Loucy (cell line): ENCODE measurements around the gene DENND2C.

ENCODE experiments used
- H2AFZ ChIP-seq: fragments of 200-600 bp; sonication (generic); 2 replicates; pipeline ENCODE4 v1.6.0; 2016; ENCODE audit warnings: antibody characterized with exemption, mild to moderate bottlenecking, low read length, moderate library complexity
- H3F3A ChIP-seq: fragments of 200-600 bp; 2 replicates; pipeline ENCODE4 v1.6.0; 2016; ENCODE audit warnings: antibody characterized with exemption, low read depth, mild to moderate bottlenecking
- H3K27me3 ChIP-seq: fragments of 200-600 bp; sonication (generic); 2 replicates; pipeline ENCODE4 v1.6.1; 2014; ENCODE audit warnings: low read length, mild to moderate bottlenecking; ENCODE audit not compliant: insufficient read depth, poor library complexity, severe bottlenecking
- H3K36me3 ChIP-seq: fragments of 200-600 bp; sonication (generic); 2 replicates; pipeline ENCODE4 v1.6.1; 2016; ENCODE audit warnings: low read length; ENCODE audit not compliant: insufficient read depth
- H3K4me1 ChIP-seq: fragments of 200-600 bp; sonication (generic); 2 replicates; pipeline ENCODE4 v1.5.1; 2014; ENCODE audit warnings: low read length, mild to moderate bottlenecking; ENCODE audit not compliant: insufficient read depth, poor library complexity, severe bottlenecking
- H3K4me2 ChIP-seq: fragments of 200-600 bp; sonication (generic); 2 replicates; pipeline ENCODE4 v1.6.0; 2014; ENCODE audit warnings: antibody characterized with exemption, low read length, low read depth, mild to moderate bottlenecking; ENCODE audit not compliant: poor library complexity, severe bottlenecking
- H3K4me3 ChIP-seq: fragments of 200-600 bp; sonication (generic); 2 replicates; pipeline ENCODE4 v1.5.1; 2014; ENCODE audit warnings: low read length, mild to moderate bottlenecking, mixed read lengths; ENCODE audit not compliant: poor library complexity, severe bottlenecking
- H3K79me2 ChIP-seq: fragments of 200-600 bp; sonication (generic); 2 replicates; pipeline ENCODE4 v1.6.1; 2014; ENCODE audit warnings: low read length; ENCODE audit not compliant: insufficient read depth
- H3K9ac ChIP-seq: fragments of 200-600 bp; sonication (generic); 2 replicates; pipeline ENCODE4 v1.6.0; 2014; ENCODE audit warnings: mild to moderate bottlenecking, low read depth, low read length, moderate library complexity; ENCODE audit not compliant: poor library complexity, severe bottlenecking
- H3K9me2 ChIP-seq: fragments of 200-600 bp; sonication (generic); replicated peaks from 2 replicates; pipeline ENCODE4 v1.6.1; 2016; ENCODE audit warnings: low read depth, low read length, mixed read lengths
- H3K9me3 ChIP-seq: fragments of 200-600 bp; sonication (generic); 2 replicates; pipeline ENCODE4 v1.6.1; 2014; ENCODE audit warnings: mild to moderate bottlenecking, antibody characterized with exemption, low read length, low read depth; ENCODE audit not compliant: insufficient read depth
- H4K20me1 ChIP-seq: fragments of 200-600 bp; sonication (generic); 2 replicates; pipeline ENCODE4 v1.6.0; 2014; ENCODE audit warnings: antibody characterized with exemption, low read length, mild to moderate bottlenecking; ENCODE audit not compliant: insufficient read depth, poor library complexity, severe bottlenecking
- EZH2phosphoT487 ChIP-seq: fragments of 200-600 bp; IDR thresholded peaks from 2 replicates; pipeline ENCODE4 v1.6.1; 2018; ENCODE audit warnings: antibody characterized with exemption, mild to moderate bottlenecking, moderate library complexity, borderline replicate concordance
- TF ChIP-seq, protein P1 (sequence below): fragments of 200-600 bp; sonication (generic); conservative IDR thresholded peaks from 2 replicates; pipeline ENCODE4 v1.5.1; 2014; ENCODE audit warnings: mild to moderate bottlenecking, antibody characterized with exemption, low read length

Gene DENND2C

GRCh38 chr1:114551400-114551799, 118.4 kb downstream of the DENND2C start:
- Histone ChIP-seq H3K36me3 (no peaks in the 10 kb centered on the region), H3K9me3 (no peaks in the 10 kb centered on the region), H4K20me1 (no peaks in the 10 kb centered on the region), H3K9me2 (no peaks in the 10 kb centered on the region), H3K4me2 (no peak overlapping the region), H3K27me3 (no peaks in the 10 kb centered on the region), H3F3A (no peaks in the 10 kb centered on the region), H3K4me1 (no peaks in the 10 kb centered on the region), H3K9ac (no peak overlapping the region), H3K4me3 (no peak overlapping the region), H3K79me2 (no peaks in the 10 kb centered on the region), H2AFZ (no peak overlapping the region)
- no peak for TF ChIP-seq EZH2phosphoT487

GRCh38 chr1:114550336-114550735, 119.5 kb downstream of the DENND2C start:
- H3K79me2 ChIP-seq: no peaks in the 10 kb centered on the region
- no peaks in the 10 kb centered on the region for H3K9me3 ChIP-seq
- no peak overlapping the region for H2AFZ ChIP-seq
- H4K20me1 ChIP-seq: no peaks in the 10 kb centered on the region
- no peaks in the 10 kb centered on the region for H3K36me3 ChIP-seq
- H3K27me3 ChIP-seq: no peaks in the 10 kb centered on the region
- H3K9ac ChIP-seq: no peak overlapping the region
- no peak for TF ChIP-seq EZH2phosphoT487
- TF ChIP-seq, protein P1, sequence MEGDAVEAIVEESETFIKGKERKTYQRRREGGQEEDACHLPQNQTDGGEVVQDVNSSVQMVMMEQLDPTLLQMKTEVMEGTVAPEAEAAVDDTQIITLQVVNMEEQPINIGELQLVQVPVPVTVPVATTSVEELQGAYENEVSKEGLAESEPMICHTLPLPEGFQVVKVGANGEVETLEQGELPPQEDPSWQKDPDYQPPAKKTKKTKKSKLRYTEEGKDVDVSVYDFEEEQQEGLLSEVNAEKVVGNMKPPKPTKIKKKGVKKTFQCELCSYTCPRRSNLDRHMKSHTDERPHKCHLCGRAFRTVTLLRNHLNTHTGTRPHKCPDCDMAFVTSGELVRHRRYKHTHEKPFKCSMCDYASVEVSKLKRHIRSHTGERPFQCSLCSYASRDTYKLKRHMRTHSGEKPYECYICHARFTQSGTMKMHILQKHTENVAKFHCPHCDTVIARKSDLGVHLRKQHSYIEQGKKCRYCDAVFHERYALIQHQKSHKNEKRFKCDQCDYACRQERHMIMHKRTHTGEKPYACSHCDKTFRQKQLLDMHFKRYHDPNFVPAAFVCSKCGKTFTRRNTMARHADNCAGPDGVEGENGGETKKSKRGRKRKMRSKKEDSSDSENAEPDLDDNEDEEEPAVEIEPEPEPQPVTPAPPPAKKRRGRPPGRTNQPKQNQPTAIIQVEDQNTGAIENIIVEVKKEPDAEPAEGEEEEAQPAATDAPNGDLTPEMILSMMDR: no peak
- H3F3A ChIP-seq: no peaks in the 10 kb centered on the region
- H3K9me2 ChIP-seq: no peaks in the 10 kb centered on the region
- H3K4me1 ChIP-seq: no peaks in the 10 kb centered on the region
- H3K4me3 ChIP-seq: no peak overlapping the region
- H3K4me2 ChIP-seq: no peak overlapping the region

DNA sequence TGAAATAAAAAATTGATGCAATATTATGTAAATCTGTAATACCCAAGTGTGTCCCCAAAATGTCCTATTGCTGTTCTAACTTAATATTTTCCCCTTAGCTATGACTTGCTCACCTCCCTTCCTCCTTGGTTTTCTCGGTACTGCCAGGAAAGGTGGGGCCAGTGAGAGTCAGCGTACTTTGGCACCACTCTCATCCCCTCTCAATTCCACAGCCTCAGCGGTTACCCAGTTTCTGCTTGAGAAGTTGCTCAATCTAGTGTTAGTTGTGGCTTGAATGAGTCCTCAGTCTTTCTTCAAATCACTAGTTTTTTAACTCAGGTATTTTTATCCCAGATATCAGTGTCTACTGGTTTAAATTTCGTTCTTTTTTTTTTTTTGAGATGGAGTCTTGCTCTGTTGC, 120.7 kb downstream of the DENND2C start:
- TF ChIP-seq, protein P1: no peak
- TF ChIP-seq EZH2phosphoT487: no peak
- Histone ChIP-seq H3K9me3 (no peaks in the 10 kb centered on the region), H3K4me2 (no peak overlapping the region)

DNA sequence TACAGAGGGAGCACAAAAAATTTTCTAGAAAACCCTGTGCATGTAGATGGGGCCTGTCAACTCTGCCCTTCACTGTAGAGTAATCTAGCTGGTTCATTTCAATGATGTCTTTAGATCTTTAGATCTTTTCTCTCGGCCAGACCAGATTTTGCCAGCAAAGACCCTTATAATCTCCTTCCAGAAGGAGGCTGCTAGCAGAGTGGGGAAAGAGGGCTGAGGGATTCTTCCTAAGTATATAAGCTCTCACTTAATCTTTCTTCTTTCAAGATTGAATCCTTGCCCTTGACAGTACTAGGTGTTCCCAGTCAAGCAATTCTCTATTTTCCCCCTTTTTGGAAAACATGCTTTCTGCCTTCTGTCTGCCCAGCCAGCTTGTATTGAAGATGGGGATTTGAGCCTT, 122.8 kb downstream of the DENND2C start:
- no peak overlapping the region for H3K4me3 ChIP-seq
- H3K9ac ChIP-seq: no peak overlapping the region
- no peaks in the 10 kb centered on the region for H4K20me1 ChIP-seq
- no peaks in the 10 kb centered on the region for H3K4me1 ChIP-seq
- H3K79me2 ChIP-seq: no peaks in the 10 kb centered on the region
- H3K9me2 ChIP-seq: no peaks in the 10 kb centered on the region
- no peak for TF ChIP-seq EZH2phosphoT487
- H3K9me3 ChIP-seq: no peaks in the 10 kb centered on the region
- H2AFZ ChIP-seq: no peak overlapping the region
- H3K36me3 ChIP-seq: no peaks in the 10 kb centered on the region
- no peak overlapping the region for H3K4me2 ChIP-seq
- no peaks in the 10 kb centered on the region for H3K27me3 ChIP-seq
- no peaks in the 10 kb centered on the region for H3F3A ChIP-seq

More for the DNA sequence above, 120.7 kb downstream of the DENND2C start:
- no peaks in the 10 kb centered on the region for H3K36me3 ChIP-seq
- H4K20me1 ChIP-seq: no peaks in the 10 kb centered on the region
- no peaks in the 10 kb centered on the region for H3K4me1 ChIP-seq
- no peak overlapping the region for H3K9ac ChIP-seq
- H3F3A ChIP-seq: no peaks in the 10 kb centered on the region
- no peak overlapping the region for H2AFZ ChIP-seq
- H3K4me3 ChIP-seq: no peak overlapping the region
- H3K27me3 ChIP-seq: no peaks in the 10 kb centered on the region
- H3K79me2 ChIP-seq: no peaks in the 10 kb centered on the region
- no peaks in the 10 kb centered on the region for H3K9me2 ChIP-seq
